ENCODE measurements around the gene FAM169A. TPM values are rescaled to one million over a fixed set of nuclear protein-coding genes. Genes with fewer than 3 reads are reported as not detected.
"Not testable (repeated sequence)": the region's sequence is repeated elsewhere in the genome, so short reads cannot be mapped to it uniquely, and the experiment has no call there.

FAM169A gene
- total RNA-seq, 1 donor from 2014 or later: 5.9 TPM

- Mint-ChIP-seq H3K36me3 (ENCODE audit: low read depth) (peaks cover 3% of the 10 kb centered on the region), H3K4me3 (ENCODE audit: unreplicated experiment) (no peak overlapping the region), H3K27ac (ENCODE audit: unreplicated experiment) (no peak overlapping the region), H3K9me3 (ENCODE audit: low read depth) (no peaks in the 10 kb centered on the region), H3K27me3 (ENCODE audit: low read depth) (no peaks in the 10 kb centered on the region), H3K4me1 (ENCODE audit: low read depth) (peaks cover 12% of the 10 kb centered on the region)
- TF ChIP-seq CTCF (IDR thresholded peaks at IDR 0.05): no peak
- no peak for DNase-seq (ENCODE audit: low spot score)
Measured at GRCh38 chr5:74816875-74817274, 49.3 kb downstream of the FAM169A start.

GRCh38 chr5:74810915-74811314, 55.3 kb downstream of the FAM169A start:
- H3K9me3 Mint-ChIP-seq (ENCODE audit: low read depth): no peaks in the 10 kb centered on the region
- no peak overlapping the region for H3K27ac Mint-ChIP-seq (ENCODE audit: unreplicated experiment)
- DNase-seq (ENCODE audit: low spot score): no peak
- peaks cover 3% of the 10 kb centered on the region for H3K36me3 Mint-ChIP-seq (ENCODE audit: low read depth)
- no peak overlapping the region for H3K4me3 Mint-ChIP-seq (ENCODE audit: unreplicated experiment)
- H3K27me3 Mint-ChIP-seq (ENCODE audit: low read depth): no peaks in the 10 kb centered on the region
- TF ChIP-seq CTCF (IDR thresholded peaks at IDR 0.05): no peak
- H3K4me1 Mint-ChIP-seq (ENCODE audit: low read depth): peaks cover under 1% of the 10 kb centered on the region

- peaks cover 8% of the 10 kb centered on the region for H3K36me3 Mint-ChIP-seq (ENCODE audit: low read depth)
- TF ChIP-seq CTCF (IDR thresholded peaks at IDR 0.05): no peak
- H3K4me1 Mint-ChIP-seq (ENCODE audit: low read depth): no peaks in the 10 kb centered on the region
- no peak for DNase-seq (ENCODE audit: low spot score)
- no peaks in the 10 kb centered on the region for H3K9me3 Mint-ChIP-seq (ENCODE audit: low read depth)
- no peak overlapping the region for H3K27ac Mint-ChIP-seq (ENCODE audit: unreplicated experiment)
- H3K27me3 Mint-ChIP-seq (ENCODE audit: low read depth): no peaks in the 10 kb centered on the region
- no peak overlapping the region for H3K4me3 Mint-ChIP-seq (ENCODE audit: unreplicated experiment)
Measured at GRCh38 chr5:74801941-74802340, 64.2 kb downstream of the FAM169A start.

GRCh38 chr5:74801197-74801596, 65.0 kb downstream of the FAM169A start:
- Mint-ChIP-seq H3K27me3 (ENCODE audit: low read depth) (no peaks in the 10 kb centered on the region), H3K4me3 (ENCODE audit: unreplicated experiment) (no peak overlapping the region)

GRCh38 chr5:74798977-74799911, 66.9 kb downstream of the FAM169A start:
- no peaks in the 10 kb centered on the region for H3K4me1 Mint-ChIP-seq (ENCODE audit: low read depth)
- H3K27me3 Mint-ChIP-seq (ENCODE audit: low read depth): no peaks in the 10 kb centered on the region
- no peak overlapping the region for H3K4me3 Mint-ChIP-seq (ENCODE audit: unreplicated experiment)
- TF ChIP-seq CTCF (IDR thresholded peaks at IDR 0.05): no peak
- H3K36me3 Mint-ChIP-seq (ENCODE audit: low read depth): peaks cover 12% of the 10 kb centered on the region
- H3K9me3 Mint-ChIP-seq (ENCODE audit: low read depth): no peaks in the 10 kb centered on the region
- H3K27ac Mint-ChIP-seq (ENCODE audit: unreplicated experiment): no peak overlapping the region
- no peak for DNase-seq (ENCODE audit: low spot score)

More at GRCh38 chr5:74801197-74801596, 65.0 kb downstream of the FAM169A start:
- Mint-ChIP-seq H3K27ac (ENCODE audit: unreplicated experiment) (no peak overlapping the region), H3K36me3 (ENCODE audit: low read depth) (peaks cover 8% of the 10 kb centered on the region), H3K4me1 (ENCODE audit: low read depth) (no peaks in the 10 kb centered on the region), H3K9me3 (ENCODE audit: low read depth) (no peaks in the 10 kb centered on the region)
- no peak for DNase-seq (ENCODE audit: low spot score)
- TF ChIP-seq CTCF (IDR thresholded peaks at IDR 0.05): no peak

GRCh38 chr5:74791669-74792068, 74.5 kb downstream of the FAM169A start:
- H3K4me3 Mint-ChIP-seq (ENCODE audit: unreplicated experiment); H3K27me3 Mint-ChIP-seq (ENCODE audit: low read depth); H3K27ac Mint-ChIP-seq (ENCODE audit: unreplicated experiment); DNase-seq (ENCODE audit: low spot score); H3K4me1 Mint-ChIP-seq (ENCODE audit: low read depth): not testable (repeated sequence)
- H3K9me3 Mint-ChIP-seq (ENCODE audit: low read depth): peaks cover 10% of the 10 kb centered on the region
- H3K36me3 Mint-ChIP-seq (ENCODE audit: low read depth): peaks cover 29% of the 10 kb centered on the region

All from chondrocyte (in vitro differentiated cells).